K562 (cell line): ENCODE data around the gene PNPLA1.

Experiments used
- CTCF ChIP-seq, 3 experiments: IDR thresholded peaks in 2 of 3; conservative IDR thresholded peaks in 1 of 3; 2 replicates each; pipeline ENCODE4 v1.5.1; 2011 to 2012; ENCODE audit warnings: low read length in 3 of 3, mild to moderate bottlenecking in 3 of 3, control low read depth in 2 of 3, improper control_type of control experiment in 1 of 3, inconsistent platforms in 1 of 3, low read depth in 1 of 3, mixed read lengths in 1 of 3, moderate library complexity in 1 of 3; ENCODE audit not compliant: insufficient read depth in 2 of 3
- E4F1 ChIP-seq: fragments of 250-450 bp; sonication (Bioruptor Pico); IDR thresholded peaks from 2 replicates; pipeline ENCODE4 v1.5.0; 2021; ENCODE audit warnings: mild to moderate bottlenecking, borderline replicate concordance
- FOXJ3 ChIP-seq: sonication (generic); formaldehyde crosslinking; IDR thresholded peaks from 2 replicates; pipeline ENCODE4 v1.4.0; 2020; ENCODE audit warnings: mild to moderate bottlenecking, missing genetic modification reagents
- KLF13 ChIP-seq: fragments of 450-650 bp; IDR thresholded peaks from 2 replicates; pipeline ENCODE4 v1.6.1; 2016; ENCODE audit warnings: missing genetic modification characterization, low read depth, mild to moderate bottlenecking, missing compliant biosample characterization, moderate library complexity, borderline replicate concordance
- SAFB ChIP-seq: fragments of 200-400 bp; formaldehyde crosslinking; IDR thresholded peaks from 2 replicates; pipeline ENCODE4 v1.6.1; 2017; ENCODE audit warnings: low read depth, low read length, borderline replicate concordance
- SOX6 ChIP-seq: fragments of 450-650 bp; IDR thresholded peaks from 2 replicates; pipeline ENCODE4 v1.6.1; 2014; ENCODE audit warnings: mild to moderate bottlenecking
- ZNF274 ChIP-seq: IDR thresholded peaks from 2 replicates; pipeline ENCODE4 v1.6.1; 2011; ENCODE audit warnings: low read depth, mild to moderate bottlenecking, low read length, moderate library complexity, borderline replicate concordance
- TF ChIP-seq, protein P1 (sequence below): sonication (generic); formaldehyde crosslinking; IDR thresholded peaks from 2 replicates; pipeline ENCODE4 v1.5.0; 2020; ENCODE audit warnings: missing genetic modification reagents
- TF ChIP-seq, protein P2 (sequence below), 2 experiments: IDR thresholded peaks; 2 replicates each; pipeline ENCODE4 v1.6.1; 2012; ENCODE audit warnings: improper control_type of control experiment in 2 of 2, low read depth in 2 of 2, low read length in 2 of 2, borderline replicate concordance in 1 of 2
- TF ChIP-seq, protein P3 (sequence below): fragments of 450-650 bp; conservative IDR thresholded peaks from 2 replicates; pipeline ENCODE4 v1.6.1; 2016; ENCODE audit warnings: missing genetic modification characterization, low read depth, mild to moderate bottlenecking, missing compliant biosample characterization, moderate library complexity

- TF ChIP-seq SOX6 (no peak), CTCF (IDR thresholded peaks at IDR 0.05 in 2 of 3, conservative IDR thresholded peaks at IDR 0.05 in 1 of 3; ENCODE audit: insufficient read depth in 2 of 3, low read depth in 1 of 3, low read length in 3 of 3) (no peak), ZNF274 (no peak), FOXJ3 (CRISPR knock-in tag) (no peak), E4F1 (CRISPR knock-in tag) (no peak), SAFB (no peak), KLF13 (tag) (no peak)
- TF ChIP-seq, protein P1, sequence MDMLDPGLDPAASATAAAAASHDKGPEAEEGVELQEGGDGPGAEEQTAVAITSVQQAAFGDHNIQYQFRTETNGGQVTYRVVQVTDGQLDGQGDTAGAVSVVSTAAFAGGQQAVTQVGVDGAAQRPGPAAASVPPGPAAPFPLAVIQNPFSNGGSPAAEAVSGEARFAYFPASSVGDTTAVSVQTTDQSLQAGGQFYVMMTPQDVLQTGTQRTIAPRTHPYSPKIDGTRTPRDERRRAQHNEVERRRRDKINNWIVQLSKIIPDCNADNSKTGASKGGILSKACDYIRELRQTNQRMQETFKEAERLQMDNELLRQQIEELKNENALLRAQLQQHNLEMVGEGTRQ (CRISPR knock-in tag) = no peak
- TF ChIP-seq, protein P2, sequence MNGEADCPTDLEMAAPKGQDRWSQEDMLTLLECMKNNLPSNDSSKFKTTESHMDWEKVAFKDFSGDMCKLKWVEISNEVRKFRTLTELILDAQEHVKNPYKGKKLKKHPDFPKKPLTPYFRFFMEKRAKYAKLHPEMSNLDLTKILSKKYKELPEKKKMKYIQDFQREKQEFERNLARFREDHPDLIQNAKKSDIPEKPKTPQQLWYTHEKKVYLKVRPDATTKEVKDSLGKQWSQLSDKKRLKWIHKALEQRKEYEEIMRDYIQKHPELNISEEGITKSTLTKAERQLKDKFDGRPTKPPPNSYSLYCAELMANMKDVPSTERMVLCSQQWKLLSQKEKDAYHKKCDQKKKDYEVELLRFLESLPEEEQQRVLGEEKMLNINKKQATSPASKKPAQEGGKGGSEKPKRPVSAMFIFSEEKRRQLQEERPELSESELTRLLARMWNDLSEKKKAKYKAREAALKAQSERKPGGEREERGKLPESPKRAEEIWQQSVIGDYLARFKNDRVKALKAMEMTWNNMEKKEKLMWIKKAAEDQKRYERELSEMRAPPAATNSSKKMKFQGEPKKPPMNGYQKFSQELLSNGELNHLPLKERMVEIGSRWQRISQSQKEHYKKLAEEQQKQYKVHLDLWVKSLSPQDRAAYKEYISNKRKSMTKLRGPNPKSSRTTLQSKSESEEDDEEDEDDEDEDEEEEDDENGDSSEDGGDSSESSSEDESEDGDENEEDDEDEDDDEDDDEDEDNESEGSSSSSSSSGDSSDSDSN (IDR thresholded peaks at IDR 0.05; ENCODE audit: borderline replicate concordance in 1 of 2, low read depth in 2 of 2, low read length in 2 of 2) = no peak
- TF ChIP-seq, protein P3, sequence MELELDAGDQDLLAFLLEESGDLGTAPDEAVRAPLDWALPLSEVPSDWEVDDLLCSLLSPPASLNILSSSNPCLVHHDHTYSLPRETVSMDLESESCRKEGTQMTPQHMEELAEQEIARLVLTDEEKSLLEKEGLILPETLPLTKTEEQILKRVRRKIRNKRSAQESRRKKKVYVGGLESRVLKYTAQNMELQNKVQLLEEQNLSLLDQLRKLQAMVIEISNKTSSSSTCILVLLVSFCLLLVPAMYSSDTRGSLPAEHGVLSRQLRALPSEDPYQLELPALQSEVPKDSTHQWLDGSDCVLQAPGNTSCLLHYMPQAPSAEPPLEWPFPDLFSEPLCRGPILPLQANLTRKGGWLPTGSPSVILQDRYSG = no peak
Measured at GRCh38 chr6:36243562-36244212, 26.2 kb upstream of the PNPLA1 start.
